HepG2 (cell line): Measurements from ENCODE around the gene ATP11A. TPM values are rescaled to one million over a fixed set of nuclear protein-coding genes. Genes with fewer than 3 reads are reported as not detected.

Experiments used
- ATAC-seq: fragments of 200-7000 bp; cut with Tn5 transposase; 3 replicates; pipeline ENCODE4 v1.9.1; 2020; ENCODE audit warnings: mild to moderate bottlenecking, moderate library complexity
- BruUV-seq: library from RNA; stranded (reverse); fragments of 400-500 nt; replicated peaks from 2 replicates; lab custom pipeline; 2021; lab: Mats Ljungman, UMichigan
- CTCF ChIA-PET: fragments of 300-600 bp; formaldehyde crosslinking; extraction: SDS; loops from one replicate; lab custom pipeline; 2021; ENCODE audit warnings: low total read pairs, inconsistent platforms, low intra/inter-chr PET ratio; lab: Yijun Ruan, JAX
- POLR2A ChIA-PET: fragments of 350-600 bp; sonication (Branson Sonifier 250); formaldehyde crosslinking; loops from one replicate; lab custom pipeline; 2020; ENCODE audit warnings: antibody characterized with exemption, inconsistent platforms; lab: Yijun Ruan, JAX
- DNase-seq: peaks from one replicate; pipeline ENCODE4 v3.0.0-alpha.2; 2015; ENCODE audit warnings: low spot score
- FAIRE-seq: peaks from 3 replicates; lab custom pipeline; 2011; peaks lifted over from hg19 to GRCh38; lab: Jason Lieb, UNC
- H2AFZ ChIP-seq: one replicate; pipeline ENCODE4 v1.6.1; 2011; ENCODE audit warnings: low read length, inconsistent platforms
- H3K27ac ChIP-seq: fragments of 300-600 bp; 3 replicates; pipeline ENCODE4 v1.8.0; 2011; ENCODE audit warnings: mixed run types, mild to moderate bottlenecking, mixed read lengths, low read length, inconsistent platforms; ENCODE audit not compliant: insufficient read depth; ENCODE audit errors: extremely low read length
- H3K27me3 ChIP-seq, 2 experiments: fragments of 200-600 bp in 1 of 2; 2 replicates in 1 of 2; 3 replicates in 1 of 2; pipeline versions ENCODE4 v1.6.0 to v1.8.0; 2011; ENCODE audit warnings: low read length in 2 of 2, mild to moderate bottlenecking in 2 of 2, moderate library complexity in 2 of 2, inconsistent platforms in 1 of 2; ENCODE audit not compliant: insufficient read depth in 2 of 2, control insufficient read depth in 1 of 2
- H3K36me3 ChIP-seq, 2 experiments: fragments of 200-600 bp in 1 of 2; replicated peaks in 1 of 2; 2 replicates in 1 of 2; 3 replicates in 1 of 2; pipeline versions ENCODE4 v1.5.1 to v1.8.0; 2011; ENCODE audit warnings: low read length in 2 of 2, inconsistent platforms in 1 of 2; ENCODE audit not compliant: insufficient read depth in 2 of 2, control insufficient read depth in 1 of 2
- H3K4me1 ChIP-seq: 2 replicates; pipeline ENCODE4 v1.5.1; 2012; ENCODE audit warnings: low read length, inconsistent platforms; ENCODE audit not compliant: insufficient read depth
- H3K4me2 ChIP-seq: 2 replicates; pipeline ENCODE4 v1.6.0; 2011; ENCODE audit warnings: low read depth, low read length, inconsistent platforms
- H3K4me3 ChIP-seq, 3 experiments: fragments of 200-600 bp in 1 of 3; sonication (generic), shearing (Covaris generic) in 1 of 3; replicated peaks in 1 of 3; 2 replicates each; pipeline ENCODE4 v1.5.1; 2011 to 2016; ENCODE audit warnings: low read length in 3 of 3, inconsistent platforms in 2 of 3, low read depth in 2 of 3, mild to moderate bottlenecking in 2 of 3, control low read depth in 1 of 3, mixed read lengths in 1 of 3; ENCODE audit not compliant: insufficient read depth in 1 of 3
- H3K79me2 ChIP-seq: one replicate; pipeline ENCODE4 v1.6.1; 2011; ENCODE audit warnings: low read length, inconsistent platforms; ENCODE audit not compliant: insufficient read depth
- H3K9ac ChIP-seq: 2 replicates; pipeline ENCODE4 v1.6.0; 2011; ENCODE audit warnings: mild to moderate bottlenecking, low read depth, low read length, inconsistent platforms; ENCODE audit not compliant: insufficient read depth
- H3K9me3 ChIP-seq: 2 replicates; pipeline ENCODE4 v1.5.1; 2012; ENCODE audit warnings: mild to moderate bottlenecking, low read length
- H4K20me1 ChIP-seq: 2 replicates; pipeline ENCODE4 v1.6.0; 2011; ENCODE audit warnings: inconsistent platforms, mild to moderate bottlenecking, low read length, moderate library complexity; ENCODE audit not compliant: insufficient read depth
- AGO2 ChIP-seq: fragments of 200-400 bp; formaldehyde crosslinking; optimal IDR thresholded peaks from 2 replicates; pipeline ENCODE3; 2017; ENCODE audit warnings: mild to moderate bottlenecking, low read depth, low read length, moderate library complexity
- CBX5 ChIP-seq: sonication (generic); formaldehyde crosslinking; IDR thresholded peaks from 2 replicates; pipeline ENCODE4 v1.4.0; 2020; ENCODE audit warnings: missing genetic modification reagents, borderline replicate concordance
- EP300 ChIP-seq, 3 experiments: sonication (generic) in 1 of 3; formaldehyde crosslinking in 1 of 3; IDR thresholded peaks; 2 replicates each; pipeline versions ENCODE4 v1.5.1 to v1.6.1; 2011 to 2020; ENCODE audit warnings: low read depth in 2 of 3, low read length in 2 of 3, borderline replicate concordance in 1 of 3, improper control_type of control experiment in 1 of 3, mild to moderate bottlenecking in 1 of 3, missing genetic modification reagents in 1 of 3, moderate library complexity in 1 of 3
- SKI ChIP-seq: fragments of 450-650 bp; IDR thresholded peaks from one replicate; pipeline ENCODE4 v1.6.1; 2018; ENCODE audit warnings: mild to moderate bottlenecking; ENCODE audit not compliant: partially characterized antibody
- ZC3H13 ChIP-seq: sonication (generic); formaldehyde crosslinking; IDR thresholded peaks from 2 replicates; pipeline ENCODE4 v1.8.1; 2023; ENCODE audit warnings: mild to moderate bottlenecking, missing genetic modification reagents, moderate library complexity
- ZNF552 ChIP-seq: sonication (generic); formaldehyde crosslinking; IDR thresholded peaks from 2 replicates; pipeline ENCODE4 v1.9.0; 2022; ENCODE audit warnings: missing genetic modification reagents, mild to moderate bottlenecking, borderline replicate concordance
- ZNF567 ChIP-seq: sonication (generic); formaldehyde crosslinking; IDR thresholded peaks from 2 replicates; pipeline ENCODE4 v1.8.1; 2023; ENCODE audit warnings: mild to moderate bottlenecking, missing genetic modification reagents, borderline replicate concordance
- ZSCAN25 ChIP-seq: sonication (generic); formaldehyde crosslinking; IDR thresholded peaks from 2 replicates; pipeline ENCODE4 v1.8.0; 2022; ENCODE audit warnings: mild to moderate bottlenecking, missing genetic modification reagents
- ZSCAN9 ChIP-seq: IDR thresholded peaks from 2 replicates; pipeline ENCODE4 v1.6.1; 2016; ENCODE audit warnings: borderline replicate concordance
- WGBS: methylation state at CpG from one replicate; pipeline ENCODE4 v1.1.6; 2017; ENCODE audit warnings: low lambda C conversion rate; 5-methylcytosine and 5-hydroxymethylcytosine counted together
- in situ Hi-C: cut with HindIII; loops from 2 replicates; pipeline ENCODE4 v1.10.0; 2017; ENCODE audit warnings: low pct_unique_long_range_greater_than_20kb; ENCODE audit not compliant: extremely low pct_ligation_motif_present
- intact Hi-C: fragments of 100-400 bp; cut with micrococcal nuclease; formaldehyde crosslinking; loops from one replicate; pipeline ENCODE4 v1.10.0; 2022; ENCODE audit not compliant: unreplicated experiment
- polyA plus RNA-seq, 8 experiments: library from polyadenylated mRNA; depleted of rRNA in 3 of 8; stranded (reverse) in 7 of 8; unstranded in 1 of 8; fragments of >200 nt; fragmentation: Illumina TruSeq in 4 of 8; extraction: Trizol in 4 of 8; gene quantifications; 2 replicates each; pipeline versions ENCODE4 v1.2.1 to v1.2.3, GENCODE V29; 2011 to 2016; ENCODE audit warnings: low read depth in 4 of 8, missing spikeins in 1 of 8, mixed read lengths in 1 of 8; ENCODE audit not compliant: insufficient read depth in 1 of 8
- total RNA-seq, 5 experiments: library from RNA; depleted of rRNA; stranded (reverse); fragments of >200 nt; fragmentation: Illumina TruSeq; extraction: Trizol; gene quantifications; 2 replicates each; pipeline ENCODE4 v1.2.3, GENCODE V29; 2016; ENCODE audit warnings: low read depth in 1 of 5
- TF ChIP-seq, protein P1 (sequence below): sonication (generic); formaldehyde crosslinking; IDR thresholded peaks from 2 replicates; pipeline ENCODE4 v1.5.1; 2020; ENCODE audit warnings: mild to moderate bottlenecking, missing genetic modification reagents
- TF ChIP-seq, protein P2 (sequence below): sonication (generic); formaldehyde crosslinking; IDR thresholded peaks from 2 replicates; pipeline ENCODE4 v1.5.1; 2020; ENCODE audit warnings: mild to moderate bottlenecking, missing genetic modification reagents, moderate library complexity

Gene ATP11A
- total and polyA plus RNA-seq, 2 of the 13 experiments (the other 11 are each of a cell fraction or from before 2014, with no cell fraction given): 18.4 to 20.1 TPM

- Histone ChIP-seq H3K27ac (peak overlapping the region; percentile 81), H3K4me3 (no peak overlapping the region), H3K4me1 (peaks cover 67% of the 10 kb centered on the region), H3K79me2 (peaks cover 93% of the 10 kb centered on the region), H3K9ac (peak overlapping the region; percentile 53; the same call in 1 of the 2 replicates), H4K20me1 (peaks cover 36% of the 10 kb centered on the region; the same call in 1 of the 2 replicates), H3K9me3 (peaks cover 10% of the 10 kb centered on the region), H3K36me3 (peaks cover 10 to 23% of the 10 kb centered on the region in 2 experiments; a peak in 3 of 5 replicates), H3K27me3 (no peaks in the 10 kb centered on the region), H3K4me2 (no peak overlapping the region), H2AFZ (no peak overlapping the region)
- intact Hi-C loops: no loop called here
- POLR2A ChIA-PET: interaction anchor here (1.2 to 2.9 kb wide), 2 partner anchors 9 to 44 kb away, joined by 7 to 14 read pairs; no protein-coding TSS in a partner anchor
- FAIRE-seq (no peak), DNase-seq (no peak), ATAC-seq (no peak)
- in situ Hi-C loops: no loop called here
- no TSS peak for BruUV-seq
- CTCF ChIA-PET: no interaction called here
- WGBS: 95% methylated on average over 12 of the region's 20 CpGs
- TF ChIP-seq ZSCAN9 (CRISPR knock-in tag) (no peak), EP300 (IDR thresholded peaks at IDR 0.05; ENCODE audit: low read depth in 2 of 2, low read length in 2 of 2) (no peak), EP300 (CRISPR knock-in tag; IDR thresholded peaks at IDR 0.05; ENCODE audit: borderline replicate concordance) (no peak), ZNF567 (CRISPR knock-in tag) (no peak), SKI (no peak), CBX5 (CRISPR knock-in tag) (no peak), ZNF552 (CRISPR knock-in tag) (no peak), ZSCAN25 (no peak), AGO2 (no peak), ZC3H13 (CRISPR knock-in tag) (no peak)
- TF ChIP-seq, protein P1, sequence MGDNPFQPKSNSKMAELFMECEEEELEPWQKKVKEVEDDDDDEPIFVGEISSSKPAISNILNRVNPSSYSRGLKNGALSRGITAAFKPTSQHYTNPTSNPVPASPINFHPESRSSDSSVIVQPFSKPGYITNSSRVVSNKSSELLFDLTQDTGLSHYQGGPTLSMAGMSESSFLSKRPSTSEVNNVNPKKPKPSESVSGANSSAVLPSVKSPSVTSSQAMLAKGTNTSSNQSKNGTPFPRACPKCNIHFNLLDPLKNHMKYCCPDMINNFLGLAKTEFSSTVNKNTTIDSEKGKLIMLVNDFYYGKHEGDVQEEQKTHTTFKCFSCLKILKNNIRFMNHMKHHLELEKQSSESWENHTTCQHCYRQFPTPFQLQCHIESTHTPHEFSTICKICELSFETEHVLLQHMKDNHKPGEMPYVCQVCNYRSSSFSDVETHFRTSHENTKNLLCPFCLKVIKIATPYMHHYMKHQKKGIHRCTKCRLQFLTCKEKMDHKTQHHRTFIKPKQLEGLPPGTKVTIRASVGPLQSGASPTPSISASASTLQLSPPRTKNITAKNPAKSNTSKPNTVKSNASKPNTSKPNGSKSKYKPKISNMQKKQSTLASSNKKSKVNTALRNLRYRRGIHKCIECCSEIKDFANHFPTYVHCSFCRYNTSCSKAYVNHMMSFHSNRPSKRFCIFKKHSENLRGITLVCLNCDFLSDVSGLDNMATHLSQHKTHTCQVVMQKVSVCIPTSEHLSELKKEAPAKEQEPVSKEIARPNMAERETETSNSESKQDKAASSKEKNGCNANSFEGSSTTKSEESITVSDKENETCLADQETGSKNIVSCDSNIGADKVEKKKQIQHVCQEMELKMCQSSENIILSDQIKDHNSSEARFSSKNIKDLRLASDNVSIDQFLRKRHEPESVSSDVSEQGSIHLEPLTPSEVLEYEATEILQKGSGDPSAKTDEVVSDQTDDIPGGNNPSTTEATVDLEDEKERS: no peak
- TF ChIP-seq, protein P2, sequence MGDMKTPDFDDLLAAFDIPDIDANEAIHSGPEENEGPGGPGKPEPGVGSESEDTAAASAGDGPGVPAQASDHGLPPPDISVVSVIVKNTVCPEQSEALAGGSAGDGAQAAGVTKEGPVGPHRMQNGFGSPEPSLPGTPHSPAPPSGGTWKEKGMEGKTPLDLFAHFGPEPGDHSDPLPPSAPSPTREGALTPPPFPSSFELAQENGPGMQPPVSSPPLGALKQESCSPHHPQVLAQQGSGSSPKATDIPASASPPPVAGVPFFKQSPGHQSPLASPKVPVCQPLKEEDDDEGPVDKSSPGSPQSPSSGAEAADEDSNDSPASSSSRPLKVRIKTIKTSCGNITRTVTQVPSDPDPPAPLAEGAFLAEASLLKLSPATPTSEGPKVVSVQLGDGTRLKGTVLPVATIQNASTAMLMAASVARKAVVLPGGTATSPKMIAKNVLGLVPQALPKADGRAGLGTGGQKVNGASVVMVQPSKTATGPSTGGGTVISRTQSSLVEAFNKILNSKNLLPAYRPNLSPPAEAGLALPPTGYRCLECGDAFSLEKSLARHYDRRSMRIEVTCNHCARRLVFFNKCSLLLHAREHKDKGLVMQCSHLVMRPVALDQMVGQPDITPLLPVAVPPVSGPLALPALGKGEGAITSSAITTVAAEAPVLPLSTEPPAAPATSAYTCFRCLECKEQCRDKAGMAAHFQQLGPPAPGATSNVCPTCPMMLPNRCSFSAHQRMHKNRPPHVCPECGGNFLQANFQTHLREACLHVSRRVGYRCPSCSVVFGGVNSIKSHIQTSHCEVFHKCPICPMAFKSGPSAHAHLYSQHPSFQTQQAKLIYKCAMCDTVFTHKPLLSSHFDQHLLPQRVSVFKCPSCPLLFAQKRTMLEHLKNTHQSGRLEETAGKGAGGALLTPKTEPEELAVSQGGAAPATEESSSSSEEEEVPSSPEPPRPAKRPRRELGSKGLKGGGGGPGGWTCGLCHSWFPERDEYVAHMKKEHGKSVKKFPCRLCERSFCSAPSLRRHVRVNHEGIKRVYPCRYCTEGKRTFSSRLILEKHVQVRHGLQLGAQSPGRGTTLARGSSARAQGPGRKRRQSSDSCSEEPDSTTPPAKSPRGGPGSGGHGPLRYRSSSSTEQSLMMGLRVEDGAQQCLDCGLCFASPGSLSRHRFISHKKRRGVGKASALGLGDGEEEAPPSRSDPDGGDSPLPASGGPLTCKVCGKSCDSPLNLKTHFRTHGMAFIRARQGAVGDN (CRISPR knock-in tag): no peak
Measured at GRCh38 chr13:112712451-112713207, 22.8 kb downstream of the ATP11A start.
